Left ventricle myocardium inferior (tissue), 1 donor: ENCODE data around the gene CCDC149. TPM values are rescaled to one million over a fixed set of nuclear protein-coding genes. Genes with fewer than 3 reads are reported as not detected.

Experiments used
- DNase-seq: peaks from one replicate; pipeline ENCODE4 v3.0.0-alpha.2; 2020
- H3K27ac ChIP-seq: fragments of 200-600 bp; replicated peaks from 2 replicates; pipeline ENCODE4 v1.8.0; 2021
- H3K27me3 ChIP-seq: fragments of 200-600 bp; 2 replicates; pipeline ENCODE4 v1.8.0; 2021; ENCODE audit warnings: low read depth
- H3K36me3 ChIP-seq: fragments of 200-600 bp; 2 replicates; pipeline ENCODE4 v1.8.0; 2021
- H3K4me1 ChIP-seq: fragments of 200-600 bp; 2 replicates; pipeline ENCODE4 v1.8.0; 2021
- H3K4me3 ChIP-seq: fragments of 200-600 bp; 2 replicates; pipeline ENCODE4 v1.8.0; 2021; ENCODE audit warnings: mild to moderate bottlenecking, moderate library complexity
- H3K9me3 ChIP-seq: fragments of 200-600 bp; replicated peaks from 2 replicates; pipeline ENCODE4 v1.8.0; 2021
- CTCF ChIP-seq: fragments of 200-600 bp; IDR thresholded peaks from 2 replicates; pipeline ENCODE4 v1.8.0; 2021; ENCODE audit warnings: antibody characterized with exemption, mild to moderate bottlenecking, borderline replicate concordance
- intact Hi-C: fragments of 100-400 bp; cut with micrococcal nuclease; formaldehyde crosslinking; loops from one replicate; pipeline ENCODE4 v1.11.0; 2022
- total RNA-seq: library from RNA; stranded (reverse); fragmentation: NEBNext Ultra II Directional; extraction: Animal tissue kit (Norgen Biotek cat#: 25700); gene quantifications from one replicate; pipeline ENCODE4 v1.2.1, GENCODE V29; 2021
- donor health status: DM: no; HTN: yes; CAD: no; lungs with severe emphysema.

CCDC149 gene
- total RNA-seq, 1 donor from 2014 or later, result 9.0 TPM

- no peak overlapping the region for H3K27ac ChIP-seq
- H3K36me3 ChIP-seq, result no peaks in the 10 kb centered on the region
- no peaks in the 10 kb centered on the region for H3K27me3 ChIP-seq
- no peaks in the 10 kb centered on the region for H3K4me1 ChIP-seq
- intact Hi-C loops, result no loop called here
- H3K9me3 ChIP-seq, result peaks cover 29% of the 10 kb centered on the region
- H3K4me3 ChIP-seq, result no peak overlapping the region
- no peak for TF ChIP-seq CTCF
- no peak for DNase-seq
Measured at GRCh38 chr4:24933684-24934275, 20.9 kb upstream of the CCDC149 start.

- Histone ChIP-seq H3K27ac (no peak overlapping the region), H3K36me3 (no peaks in the 10 kb centered on the region), H3K4me1 (no peaks in the 10 kb centered on the region), H3K27me3 (peaks cover 2% of the 10 kb centered on the region), H3K4me3 (no peak overlapping the region), H3K9me3 (peaks cover 29% of the 10 kb centered on the region)
- no peak for TF ChIP-seq CTCF
- intact Hi-C loops, result no loop called here
- no peak for DNase-seq
Measured at GRCh38 chr4:24932515-24933225, 19.8 kb upstream of the CCDC149 start.

- no peaks in the 10 kb centered on the region for H3K4me1 ChIP-seq
- intact Hi-C loops, result no loop called here
Measured at GRCh38 chr4:24930151-24930550, 17.3 kb upstream of the CCDC149 start.

GRCh38 chr4:24928708-24929107 lies 15.9 kb upstream of the CCDC149 start:
- intact Hi-C loops, result no loop called here
- Histone ChIP-seq H3K4me3 (no peak overlapping the region), H3K27me3 (peaks cover 5% of the 10 kb centered on the region), H3K4me1 (no peaks in the 10 kb centered on the region), H3K9me3 (peaks cover 10% of the 10 kb centered on the region), H3K27ac (no peak overlapping the region), H3K36me3 (no peaks in the 10 kb centered on the region)
- TF ChIP-seq CTCF, result no peak
- no peak for DNase-seq

More at GRCh38 chr4:24930151-24930550, 17.3 kb upstream of the CCDC149 start:
- peaks cover 5% of the 10 kb centered on the region for H3K27me3 ChIP-seq
- no peak for DNase-seq
- H3K36me3 ChIP-seq, result no peaks in the 10 kb centered on the region
- no peak for TF ChIP-seq CTCF
- H3K27ac ChIP-seq, result no peak overlapping the region
- no peak overlapping the region for H3K4me3 ChIP-seq
- peaks cover 23% of the 10 kb centered on the region for H3K9me3 ChIP-seq

- H3K36me3 ChIP-seq, result no peaks in the 10 kb centered on the region
- intact Hi-C loops, result no loop called here
Measured at GRCh38 chr4:24927049-24927448, 14.2 kb upstream of the CCDC149 start.

More at GRCh38 chr4:24927049-24927448, 14.2 kb upstream of the CCDC149 start:
- Histone ChIP-seq H3K9me3 (no peaks in the 10 kb centered on the region), H3K27me3 (peaks cover 5% of the 10 kb centered on the region), H3K27ac (no peak overlapping the region), H3K4me3 (no peak overlapping the region), H3K4me1 (no peaks in the 10 kb centered on the region)
- TF ChIP-seq CTCF, result no peak
- DNase-seq, result no peak
